IMR-90 (cell line): Measurements from ENCODE around the gene CDK14.

Experiments
- BHLHE40 ChIP-seq: fragments of 150-350 bp; IDR thresholded peaks from 2 replicates; pipeline ENCODE4 v1.6.1; 2016; ENCODE audit warnings: mild to moderate bottlenecking, low read depth, low read length
- NFE2L2 ChIP-seq: fragments of 150-350 bp; IDR thresholded peaks from 2 replicates; pipeline ENCODE4 v1.6.1; 2016; ENCODE audit warnings: low read depth, mild to moderate bottlenecking, low read length
- POLR2A ChIP-seq: IDR thresholded peaks from 2 replicates; pipeline ENCODE4 v1.6.1; 2012; ENCODE audit warnings: mild to moderate bottlenecking, low read depth, low read length

GRCh38 chr7:91083855-91084644 lies 487.9 kb downstream of the CDK14 start:
- TF ChIP-seq NFE2L2: no peak
- no peak for TF ChIP-seq POLR2A
- TF ChIP-seq BHLHE40: no peak
